GM23248 (cell line): Measurements from ENCODE around the gene SYNGR2. TPM values are rescaled to one million over a fixed set of nuclear protein-coding genes. Genes with fewer than 3 reads are reported as not detected.

Experiments used
- DNase-seq: peaks from one replicate; pipeline ENCODE4 v3.0.0-alpha.2; 2015
- H2AFZ ChIP-seq: fragments of 200-600 bp; sonication (generic); 2 replicates; pipeline ENCODE4 v1.6.1; 2016; ENCODE audit warnings: antibody characterized with exemption
- H3F3A ChIP-seq: fragments of 200-600 bp; sonication (generic); 2 replicates; pipeline ENCODE4 v1.6.1; 2016; ENCODE audit warnings: mild to moderate bottlenecking, antibody characterized with exemption, mixed run types; ENCODE audit not compliant: insufficient read depth
- H3K27ac ChIP-seq: fragments of 200-600 bp; sonication (generic); 2 replicates; pipeline ENCODE4 v1.5.1; 2016; ENCODE audit warnings: mild to moderate bottlenecking
- H3K27me3 ChIP-seq: fragments of 200-600 bp; sonication (generic); replicated peaks from 2 replicates; pipeline ENCODE4 v1.6.1; 2016; ENCODE audit warnings: mild to moderate bottlenecking; ENCODE audit not compliant: insufficient read depth
- H3K36me3 ChIP-seq: fragments of 200-600 bp; sonication (generic); 2 replicates; pipeline ENCODE4 v1.6.1; 2016; ENCODE audit warnings: low read depth, mild to moderate bottlenecking
- H3K4me1 ChIP-seq: fragments of 200-600 bp; sonication (generic); 2 replicates; pipeline ENCODE4 v1.6.1; 2016; ENCODE audit warnings: mild to moderate bottlenecking; ENCODE audit not compliant: insufficient read depth
- H3K4me2 ChIP-seq: fragments of 200-600 bp; sonication (generic); one replicate; pipeline ENCODE4 v1.6.1; 2016; ENCODE audit warnings: mild to moderate bottlenecking; ENCODE audit not compliant: unreplicated experiment
- H3K4me3 ChIP-seq: fragments of 200-600 bp; sonication (generic); 2 replicates; pipeline ENCODE4 v1.5.1; 2016; ENCODE audit warnings: mild to moderate bottlenecking
- H3K79me2 ChIP-seq: fragments of 200-600 bp; sonication (generic); 2 replicates; pipeline ENCODE4 v1.6.1; 2016; ENCODE audit warnings: mild to moderate bottlenecking; ENCODE audit not compliant: insufficient read depth
- H3K9ac ChIP-seq: fragments of 200-600 bp; sonication (generic); 2 replicates; pipeline ENCODE4 v1.6.1; 2016; ENCODE audit warnings: mild to moderate bottlenecking
- H3K9me2 ChIP-seq: fragments of 200-600 bp; sonication (generic); 2 replicates; pipeline ENCODE4 v1.6.1; 2016; ENCODE audit warnings: mixed run types, mild to moderate bottlenecking, moderate library complexity; ENCODE audit not compliant: insufficient read depth
- H3K9me3 ChIP-seq: fragments of 200-600 bp; sonication (generic); one replicate; pipeline ENCODE4 v1.6.1; 2017; ENCODE audit warnings: low read depth
- H4K20me1 ChIP-seq: fragments of 200-600 bp; sonication (generic); 2 replicates; pipeline ENCODE4 v1.6.0; 2016; ENCODE audit not compliant: insufficient read depth
- EZH2 ChIP-seq: fragments of 200-600 bp; sonication (generic); IDR thresholded peaks from 2 replicates; pipeline ENCODE4 v1.6.1; 2018; ENCODE audit warnings: antibody characterized with exemption, mild to moderate bottlenecking; ENCODE audit not compliant: insufficient read depth, poor library complexity, severe bottlenecking
- EZH2phosphoT487 ChIP-seq: fragments of 200-600 bp; sonication (generic); IDR thresholded peaks from 2 replicates; pipeline ENCODE4 v1.6.1; 2018; ENCODE audit warnings: antibody characterized with exemption, moderate library complexity, mild to moderate bottlenecking, low read depth; ENCODE audit not compliant: insufficient read depth
- WGBS, 2 experiments: methylation state at CpG; one replicate each; pipeline ENCODE4 v1.1.6; 2015 to 2017; ENCODE audit warnings: low lambda C conversion rate in 2 of 2, low coverage in 1 of 2; ENCODE audit errors: missing lambda C conversion rate in 2 of 2; 5-methylcytosine and 5-hydroxymethylcytosine counted together
- in situ Hi-C: fragments of 300-500 bp; cut with MboI; formaldehyde crosslinking; loops from 2 replicates; pipeline ENCODE4 v1.15.0; 2020
- polyA plus RNA-seq: library from polyadenylated mRNA; unstranded; fragments of >200 nt; fragmentation: Nextera tagmentation; extraction: Ambion mirVana; gene quantifications from 2 replicates; pipeline ENCODE4 v1.2.1, GENCODE V29; 2016
- total RNA-seq: library from RNA; depleted of rRNA; stranded (reverse); fragments of >200 nt; shearing (Covaris generic); gene quantifications from 2 replicates; pipeline ENCODE4 v1.2.3, GENCODE V29; 2014

SYNGR2 gene
- total and polyA plus RNA-seq, 2 experiments from 2014 or later: 6.2 to 19.3 TPM

GRCh38 chr17:78140169-78141051 lies 28.0 kb upstream of the SYNGR2 start:
- in situ Hi-C loops: no loop called here
- Histone ChIP-seq H3K4me2 (no peak overlapping the region), H3K4me1 (no peaks in the 10 kb centered on the region), H3K9ac (no peak overlapping the region), H3K36me3 (no peaks in the 10 kb centered on the region), H3K27ac (no peak overlapping the region), H3K9me2 (no peaks in the 10 kb centered on the region), H3K27me3 (no peaks in the 10 kb centered on the region), H3K79me2 (no peaks in the 10 kb centered on the region), H3K4me3 (no peak overlapping the region), H3K9me3 (no peaks in the 10 kb centered on the region), H2AFZ (no peak overlapping the region), H3F3A (no peaks in the 10 kb centered on the region), H4K20me1 (no peaks in the 10 kb centered on the region)
- no peak for TF ChIP-seq EZH2
- TF ChIP-seq EZH2phosphoT487: no peak
- 34 to 36% methylated on average over 33 to 58 of the region's 58 CpGs for WGBS, 2 experiments
- peak; percentile 77 for DNase-seq

- Histone ChIP-seq H3K9ac (no peak overlapping the region), H3K36me3 (no peaks in the 10 kb centered on the region), H3K9me3 (no peaks in the 10 kb centered on the region), H3K27ac (no peak overlapping the region), H3F3A (no peaks in the 10 kb centered on the region), H4K20me1 (no peaks in the 10 kb centered on the region), H3K4me2 (no peak overlapping the region), H3K79me2 (no peaks in the 10 kb centered on the region), H2AFZ (no peak overlapping the region), H3K4me3 (no peak overlapping the region), H3K9me2 (no peaks in the 10 kb centered on the region), H3K4me1 (no peaks in the 10 kb centered on the region), H3K27me3 (no peaks in the 10 kb centered on the region)
- 79 to 82% methylated on average over 20 of the region's 20 CpGs for WGBS, 2 experiments
- DNase-seq: no peak
- in situ Hi-C loops: no loop called here
- TF ChIP-seq EZH2 (no peak), EZH2phosphoT487 (no peak)
Observed at GRCh38 chr17:78141437-78142118, 26.8 kb upstream of the SYNGR2 start.

GRCh38 chr17:78142119-78142861 lies 26.1 kb upstream of the SYNGR2 start:
- Histone ChIP-seq H3K9ac (no peak overlapping the region), H3K27me3 (no peaks in the 10 kb centered on the region), H3K9me2 (no peaks in the 10 kb centered on the region), H3K27ac (no peak overlapping the region), H3K4me3 (no peak overlapping the region), H3K9me3 (no peaks in the 10 kb centered on the region), H3K4me1 (no peaks in the 10 kb centered on the region), H3F3A (no peaks in the 10 kb centered on the region), H4K20me1 (no peaks in the 10 kb centered on the region), H3K79me2 (no peaks in the 10 kb centered on the region), H3K4me2 (no peak overlapping the region), H2AFZ (no peak overlapping the region), H3K36me3 (no peaks in the 10 kb centered on the region)
- TF ChIP-seq EZH2 (no peak), EZH2phosphoT487 (no peak)
- in situ Hi-C loops: no loop called here
- WGBS, 2 experiments: 57 to 61% methylated on average over 16 of the region's 16 CpGs
- peak; percentile 71 for DNase-seq
